A549 (cell line): Measurements from ENCODE around the gene LYPLA2. TPM values are rescaled to one million over a fixed set of nuclear protein-coding genes. Genes with fewer than 3 reads are reported as not detected.
A peak's percentile ranks its signal among the peaks of the same experiment; 100 is the strongest.
"Not testable (repeated sequence)": the region's sequence is repeated elsewhere in the genome, so short reads cannot be mapped to it uniquely, and the experiment has no call there.

Experiments used
- ATAC-seq, 2 experiments: fragments of 200-7000 bp in 1 of 2; fragments of >200 bp in 1 of 2; cut with Nextera tagmentation in 1 of 2; cut with Tn5 transposase in 1 of 2; 3 replicates each; pipeline versions ENCODE4 v1.8.0 to v1.9.1; 2018 to 2020; ENCODE audit warnings: mild to moderate bottlenecking in 1 of 2, moderate library complexity in 1 of 2
- CTCF ChIA-PET: fragments of 300-600 bp; sonication (Branson Sonifier 250); formaldehyde crosslinking; extraction: SDS; loops from one replicate; lab custom pipeline; 2021; ENCODE audit warnings: antibody characterized with exemption, inconsistent platforms; lab: Yijun Ruan, JAX
- POLR2A ChIA-PET: fragments of 350-600 bp; formaldehyde crosslinking; extraction: SDS; loops from one replicate; lab custom pipeline; 2021; ENCODE audit warnings: antibody characterized with exemption, inconsistent platforms; lab: Yijun Ruan, JAX
- DNase-seq, 2 experiments: peaks; one replicate each; pipeline versions ENCODE4 v3.0.0 to v3.0.0-alpha.2; 2011 to 2016; ENCODE audit warnings: low read depth in 1 of 2, low spot score in 1 of 2
- FAIRE-seq: peaks from 2 replicates; lab custom pipeline; 2011; peaks lifted over from hg19 to GRCh38; lab: Jason Lieb, UNC
- H3K27ac ChIP-seq, 2 experiments: fragments of >200 bp; sonication (Bioruptor Twin); formaldehyde crosslinking; 3 replicates each; pipeline ENCODE4 v1.5.1; 2016 to 2017
- H3K4me1 ChIP-seq: fragments of >200 bp; sonication (Bioruptor Twin); formaldehyde crosslinking; 3 replicates; pipeline ENCODE4 v1.6.1; 2016
- H3K4me2 ChIP-seq: fragments of >200 bp; sonication (Bioruptor Twin); formaldehyde crosslinking; 3 replicates; pipeline ENCODE4 v1.6.1; 2016
- H3K4me3 ChIP-seq: fragments of >200 bp; sonication (Bioruptor Twin); formaldehyde crosslinking; 3 replicates; pipeline ENCODE4 v1.5.1; 2016
- H3K9me3 ChIP-seq: fragments of >200 bp; sonication (Bioruptor Twin); formaldehyde crosslinking; 3 replicates; pipeline ENCODE4 v1.6.1; 2016
- BHLHE40 ChIP-seq: IDR thresholded peaks from 2 replicates; pipeline ENCODE4 v1.6.1; 2012; ENCODE audit warnings: low read depth, low read length, inconsistent platforms
- CTCF ChIP-seq: fragments of >200 bp; sonication (Bioruptor Twin); formaldehyde crosslinking; IDR thresholded peaks from 3 replicates; pipeline ENCODE4 v1.5.1; 2016
- E2F6 ChIP-seq: IDR thresholded peaks from 2 replicates; pipeline ENCODE4 v1.6.1; 2012; ENCODE audit warnings: low read depth, borderline replicate concordance
- FOSB ChIP-seq: fragments of 250-450 bp; sonication (Bioruptor Pico); IDR thresholded peaks from 2 replicates; pipeline ENCODE4 v1.5.0; 2020; ENCODE audit warnings: mild to moderate bottlenecking, moderate library complexity
- FOSL2 ChIP-seq, 2 experiments: fragments of 450-650 bp in 1 of 2; fragments of >200 bp in 1 of 2; sonication (Bioruptor Twin) in 1 of 2; formaldehyde crosslinking; IDR thresholded peaks; 2 replicates each; pipeline versions ENCODE4 v1.5.0 to v1.6.1; 2016 to 2020; ENCODE audit warnings: mild to moderate bottlenecking in 1 of 2, moderate library complexity in 1 of 2
- HEYL ChIP-seq: fragments of 250-450 bp; sonication (Bioruptor Pico); IDR thresholded peaks from 2 replicates; pipeline ENCODE4 v1.8.0; 2021; ENCODE audit warnings: mild to moderate bottlenecking, moderate library complexity
- HOXB5 ChIP-seq: fragments of 250-450 bp; sonication (Bioruptor Pico); IDR thresholded peaks from 2 replicates; pipeline ENCODE4 v1.5.0; 2020; ENCODE audit warnings: mild to moderate bottlenecking, moderate library complexity
- JUN ChIP-seq, 2 experiments: fragments of >200 bp; sonication (Bioruptor Twin); formaldehyde crosslinking; IDR thresholded peaks; 2 replicates in 1 of 2; 3 replicates in 1 of 2; pipeline ENCODE4 v1.6.1; 2016 to 2017
- JUNB ChIP-seq: fragments of >200 bp; sonication (Bioruptor Twin); formaldehyde crosslinking; IDR thresholded peaks from 2 replicates; pipeline ENCODE4 v1.6.1; 2016
- MAFK ChIP-seq: fragments of 450-650 bp; IDR thresholded peaks from 2 replicates; pipeline ENCODE4 v1.6.1; 2014; ENCODE audit not compliant: partially characterized antibody
- MAZ ChIP-seq: fragments of 150-350 bp; IDR thresholded peaks from 2 replicates; pipeline ENCODE4 v1.6.1; 2014; ENCODE audit warnings: antibody characterized with exemption, low read depth, low read length, borderline replicate concordance
- NFE2L2 ChIP-seq: fragments of 150-350 bp; conservative IDR thresholded peaks from 2 replicates; pipeline ENCODE4 v1.6.1; 2014; ENCODE audit warnings: low read length
- PHF8 ChIP-seq: fragments of 200-600 bp; sonication (generic); IDR thresholded peaks from 2 replicates; pipeline ENCODE4 v1.6.1; 2016; ENCODE audit warnings: low read depth, mild to moderate bottlenecking, antibody characterized with exemption, moderate library complexity, borderline replicate concordance
- RAD21 ChIP-seq, 2 experiments: fragments of >200 bp in 1 of 2; sonication (Bioruptor Twin) in 1 of 2; formaldehyde crosslinking in 1 of 2; IDR thresholded peaks in 1 of 2; conservative IDR thresholded peaks in 1 of 2; 2 replicates in 1 of 2; 3 replicates in 1 of 2; pipeline ENCODE4 v1.6.1; 2012 to 2018; ENCODE audit warnings: inconsistent platforms in 1 of 2
- RARB ChIP-seq: fragments of 250-450 bp; sonication (Bioruptor Pico); IDR thresholded peaks from 2 replicates; pipeline ENCODE4 v1.8.0; 2021; ENCODE audit warnings: mild to moderate bottlenecking, moderate library complexity
- RFX5 ChIP-seq: fragments of 450-650 bp; IDR thresholded peaks from 2 replicates; pipeline ENCODE4 v1.7.1; 2014; ENCODE audit warnings: antibody characterized with exemption, mild to moderate bottlenecking, moderate library complexity
- SREBF2 ChIP-seq: fragments of 450-650 bp; IDR thresholded peaks from 2 replicates; pipeline ENCODE4 v1.6.1; 2014; ENCODE audit warnings: mild to moderate bottlenecking, moderate library complexity
- TFCP2L1 ChIP-seq: fragments of 250-450 bp; sonication (Bioruptor Pico); IDR thresholded peaks from 2 replicates; pipeline ENCODE4 v1.5.0; 2021; ENCODE audit warnings: mild to moderate bottlenecking
- TP53 ChIP-seq: fragments of 250-450 bp; sonication (Bioruptor Pico); IDR thresholded peaks from 2 replicates; pipeline ENCODE4 v1.5.0; 2021; ENCODE audit warnings: mild to moderate bottlenecking, moderate library complexity
- USF2 ChIP-seq: fragments of 450-650 bp; IDR thresholded peaks from 2 replicates; pipeline ENCODE4 v1.6.1; 2014; ENCODE audit warnings: antibody characterized with exemption
- WGBS: methylation state at CpG from one replicate; pipeline ENCODE4 v1.1.6; 2017; ENCODE audit errors: missing lambda C conversion rate; 5-methylcytosine and 5-hydroxymethylcytosine counted together
- polyA plus RNA-seq, 4 experiments: library from polyadenylated mRNA; depleted of rRNA in 3 of 4; stranded (reverse); fragments of >200 nt; fragmentation: RNase III in 1 of 4; extraction: RNeasy Plus Mini Kit Qiagen cat#74134 plus additional on column Dnase treatment in 1 of 4; gene quantifications; 2 replicates in 3 of 4; 3 replicates in 1 of 4; pipeline ENCODE4 v1.2.3, GENCODE V29; 2011 to 2017

LYPLA2 gene
- polyA plus RNA-seq, 2 of the 4 experiments (the other 2 are of a cell fraction) = 17.8 to 49.2 TPM

GRCh38 chr1:23777979-23778814 is 12.7 kb upstream of the LYPLA2 start, which contains the start of gene PITHD1 (continued):
- TF ChIP-seq MAZ = no peak
- no peak for TF ChIP-seq HEYL (CRISPR knock-in tag)
- TF ChIP-seq USF2 = no peak
- no peak for TF ChIP-seq SREBF2
- TF ChIP-seq CTCF = no peak
- TF ChIP-seq TP53 (CRISPR knock-in tag) = no peak
- TF ChIP-seq PHF8 = peak; percentile 57
- TF ChIP-seq JUN (IDR thresholded peaks at IDR 0.05) = peak; percentile 60 to 85; a peak in 4 of 5 replicates
- no peak for TF ChIP-seq RAD21 (conservative IDR thresholded peaks at IDR 0.05 in 1 of 2, IDR thresholded peaks at IDR 0.05 in 1 of 2)
- TF ChIP-seq RFX5 = no peak
- no peak for TF ChIP-seq JUNB

GRCh38 chr1:23779826-23780371 is 11.0 kb upstream of the LYPLA2 start:
- CTCF ChIA-PET = interaction anchor here (0.9 to 2.2 kb wide), 4 partner anchors 8 to 74 kb away, joined by 3 to 5 read pairs (median 4); no protein-coding TSS in a partner anchor
- peak overlapping the region in 1 of 2 experiments; percentile 91; a peak in 4 of 6 replicates for H3K27ac ChIP-seq
- no peak for FAIRE-seq

GRCh38 chr1:23783141-23783540 is 7.8 kb upstream of the LYPLA2 start:
- FAIRE-seq, POLR2A ChIA-PET, H3K4me3 ChIP-seq, H3K4me2 ChIP-seq, ATAC-seq, H3K27ac ChIP-seq, H3K9me3 ChIP-seq, DNase-seq: not testable (repeated sequence)
- CTCF ChIA-PET = interaction anchor here (1.1 to 1.6 kb wide), 2 partner anchors 11 kb away, joined by 3 read pairs; no protein-coding TSS in a partner anchor
- H3K4me1 ChIP-seq = peaks cover 15% of the 10 kb centered on the region
- 90% methylated on average over 11 of the region's 11 CpGs for WGBS

More at GRCh38 chr1:23779826-23780371, 11.0 kb upstream of the LYPLA2 start:
- Histone ChIP-seq H3K4me2 (peak overlapping the region; percentile 98), H3K4me3 (peak overlapping the region; percentile 99; the same call in 2 of the 3 replicates), H3K9me3 (no peaks in the 10 kb centered on the region)
- DNase-seq (peak in 1 of 2 experiments; percentile 36), ATAC-seq (no peak)
- WGBS = 6% methylated on average over 3 of the region's 3 CpGs
- POLR2A ChIA-PET = interaction anchor here (1.5 to 2.1 kb wide), 3 partner anchors 10 to 20 kb away, joined by 4 to 8 read pairs (median 5); partner anchors contain the start of gene GALE
- no peak for TF ChIP-seq BHLHE40
- no peak for TF ChIP-seq FOSL2 (IDR thresholded peaks at IDR 0.05)
- TF ChIP-seq FOSL2 (CRISPR knock-in tag; IDR thresholded peaks at IDR 0.05) = peak; percentile 53
- TF ChIP-seq MAFK = peak; percentile 99
- TF ChIP-seq NFE2L2 = peak; percentile 48
- TF ChIP-seq RARB (CRISPR knock-in tag) = no peak
- no peak for TF ChIP-seq FOSB
- no peak for TF ChIP-seq E2F6
- TF ChIP-seq HOXB5 (CRISPR knock-in tag) = no peak
- no peak for TF ChIP-seq TFCP2L1 (CRISPR knock-in tag)
- TF ChIP-seq JUN (IDR thresholded peaks at IDR 0.05) = no peak
- TF ChIP-seq JUNB = 0 out of 2 replicates have a peak, but pooled peaks have one; percentile 26
- TF ChIP-seq, all 56 proteins: peak for 4
- H3K4me1 ChIP-seq = peaks cover 20% of the 10 kb centered on the region
